Adrenal gland (tissue), 5 donors: ENCODE results near the gene GDPD1.

Experiments used
- POLR2A ChIP-seq, 2 donors: fragments of 450-650 bp; IDR thresholded peaks; one replicate each; pipeline ENCODE4 v1.6.1; 2017; ENCODE audit warnings: antibody characterized with exemption in 2 of 2, mild to moderate bottlenecking in 2 of 2, moderate library complexity in 1 of 2
- TF ChIP-seq, protein P1 (sequence below), 6 experiments: fragments of 450-650 bp in 4 of 6; fragments of 200-600 bp in 2 of 6; sonication (generic) in 1 of 6; IDR thresholded peaks; 1 replicate in 5 of 6; 2 replicates in 1 of 6; pipeline versions ENCODE4 v1.5.1 to v1.8.0; 2016 to 2021; ENCODE audit warnings: antibody characterized with exemption in 6 of 6, mild to moderate bottlenecking in 2 of 6, moderate library complexity in 1 of 6
- donor health status: DM: no; HTN: no; CAD: no.

DNA sequence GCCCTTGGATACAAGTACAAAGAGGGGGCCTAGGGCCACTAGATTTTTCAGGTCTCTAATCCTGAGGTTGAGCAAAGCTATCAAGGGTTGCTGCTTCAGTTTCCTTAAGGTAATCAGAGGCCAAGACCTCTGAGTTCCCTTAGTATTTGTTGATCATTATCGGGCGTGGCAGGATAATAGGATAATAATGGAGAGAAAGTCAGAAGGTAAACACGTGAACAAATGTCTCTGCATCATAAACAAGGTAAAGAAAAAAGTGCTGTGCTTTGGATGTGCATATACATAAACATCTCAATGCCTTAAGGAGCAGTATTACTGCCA, 69.6 kb downstream of the GDPD1 start:
- TF ChIP-seq, protein P1, sequence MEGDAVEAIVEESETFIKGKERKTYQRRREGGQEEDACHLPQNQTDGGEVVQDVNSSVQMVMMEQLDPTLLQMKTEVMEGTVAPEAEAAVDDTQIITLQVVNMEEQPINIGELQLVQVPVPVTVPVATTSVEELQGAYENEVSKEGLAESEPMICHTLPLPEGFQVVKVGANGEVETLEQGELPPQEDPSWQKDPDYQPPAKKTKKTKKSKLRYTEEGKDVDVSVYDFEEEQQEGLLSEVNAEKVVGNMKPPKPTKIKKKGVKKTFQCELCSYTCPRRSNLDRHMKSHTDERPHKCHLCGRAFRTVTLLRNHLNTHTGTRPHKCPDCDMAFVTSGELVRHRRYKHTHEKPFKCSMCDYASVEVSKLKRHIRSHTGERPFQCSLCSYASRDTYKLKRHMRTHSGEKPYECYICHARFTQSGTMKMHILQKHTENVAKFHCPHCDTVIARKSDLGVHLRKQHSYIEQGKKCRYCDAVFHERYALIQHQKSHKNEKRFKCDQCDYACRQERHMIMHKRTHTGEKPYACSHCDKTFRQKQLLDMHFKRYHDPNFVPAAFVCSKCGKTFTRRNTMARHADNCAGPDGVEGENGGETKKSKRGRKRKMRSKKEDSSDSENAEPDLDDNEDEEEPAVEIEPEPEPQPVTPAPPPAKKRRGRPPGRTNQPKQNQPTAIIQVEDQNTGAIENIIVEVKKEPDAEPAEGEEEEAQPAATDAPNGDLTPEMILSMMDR (IDR thresholded peaks at IDR 0.05) = no peak
- no peak for TF ChIP-seq POLR2A (IDR thresholded peaks at IDR 0.05)
